HG02943 (cell line): ENCODE data around the gene INPP5J.
"Not testable (repeated sequence)": the region's sequence is repeated elsewhere in the genome, so short reads cannot be mapped to it uniquely, and the experiment has no call there.

Experiments used
- ATAC-seq: cut with Tn5 transposase; IDR thresholded peaks from one replicate; pipeline ENCODE4 v1.9.1; 2021; ENCODE audit warnings: mild to moderate bottlenecking, low read depth, moderate library complexity; ENCODE audit not compliant: unreplicated experiment

The INPP5J gene

DNA sequence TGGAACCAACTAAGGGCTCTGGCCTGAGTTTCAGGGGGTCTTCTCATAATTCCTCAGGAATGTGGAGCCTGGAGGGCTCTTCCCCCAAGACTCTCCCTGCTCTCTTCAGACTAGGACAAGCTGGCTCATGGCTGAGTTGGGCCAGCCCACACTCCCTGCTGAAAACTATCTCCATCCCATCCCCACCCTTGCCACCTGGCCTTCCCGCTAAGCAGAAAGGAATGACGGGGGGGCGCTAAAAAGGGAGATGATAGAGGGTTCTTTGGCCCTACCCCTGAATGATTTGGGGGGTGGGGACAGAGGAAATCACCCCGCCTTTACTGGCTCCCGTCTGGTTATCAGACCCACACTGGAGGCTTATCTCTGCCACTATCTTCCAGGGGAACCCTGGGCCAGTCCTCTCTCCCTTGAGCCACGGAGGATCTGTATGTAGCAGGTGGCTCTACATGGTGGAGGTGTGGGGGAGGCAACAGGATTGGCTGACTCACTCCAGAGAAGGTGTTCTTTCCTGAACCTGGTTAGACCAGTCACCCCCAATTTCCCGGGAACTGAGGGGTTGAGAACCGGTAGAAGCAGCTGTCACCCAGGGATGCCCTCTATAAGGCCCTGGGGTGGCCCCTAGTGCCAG lies 35.9 kb upstream of the INPP5J start:
- ATAC-seq = no peak

DNA sequence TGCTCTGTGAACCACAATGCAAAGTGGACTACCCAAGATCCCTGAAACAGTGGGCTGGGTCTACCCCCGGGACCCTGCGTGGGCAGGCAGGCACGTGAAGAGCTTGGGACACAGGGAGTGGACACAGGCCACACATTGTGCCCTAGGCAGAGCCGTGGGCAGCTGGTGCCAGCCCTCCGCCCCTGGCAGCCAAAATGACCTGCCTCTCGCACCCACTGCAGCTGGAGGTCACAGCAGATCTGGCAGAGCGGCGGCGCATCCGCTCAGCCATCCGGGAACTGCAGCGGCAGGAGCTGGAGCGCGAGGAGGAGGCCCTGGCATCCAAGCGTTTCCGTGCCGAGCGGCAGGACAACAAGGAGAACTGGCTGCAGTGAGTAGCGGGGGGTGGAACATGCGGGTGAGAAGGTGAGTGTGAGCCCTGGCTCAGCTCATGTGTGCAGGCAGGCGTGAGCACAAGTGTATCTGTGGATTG lies 35.0 kb upstream of the INPP5J start:
- ATAC-seq = no peak

DNA sequence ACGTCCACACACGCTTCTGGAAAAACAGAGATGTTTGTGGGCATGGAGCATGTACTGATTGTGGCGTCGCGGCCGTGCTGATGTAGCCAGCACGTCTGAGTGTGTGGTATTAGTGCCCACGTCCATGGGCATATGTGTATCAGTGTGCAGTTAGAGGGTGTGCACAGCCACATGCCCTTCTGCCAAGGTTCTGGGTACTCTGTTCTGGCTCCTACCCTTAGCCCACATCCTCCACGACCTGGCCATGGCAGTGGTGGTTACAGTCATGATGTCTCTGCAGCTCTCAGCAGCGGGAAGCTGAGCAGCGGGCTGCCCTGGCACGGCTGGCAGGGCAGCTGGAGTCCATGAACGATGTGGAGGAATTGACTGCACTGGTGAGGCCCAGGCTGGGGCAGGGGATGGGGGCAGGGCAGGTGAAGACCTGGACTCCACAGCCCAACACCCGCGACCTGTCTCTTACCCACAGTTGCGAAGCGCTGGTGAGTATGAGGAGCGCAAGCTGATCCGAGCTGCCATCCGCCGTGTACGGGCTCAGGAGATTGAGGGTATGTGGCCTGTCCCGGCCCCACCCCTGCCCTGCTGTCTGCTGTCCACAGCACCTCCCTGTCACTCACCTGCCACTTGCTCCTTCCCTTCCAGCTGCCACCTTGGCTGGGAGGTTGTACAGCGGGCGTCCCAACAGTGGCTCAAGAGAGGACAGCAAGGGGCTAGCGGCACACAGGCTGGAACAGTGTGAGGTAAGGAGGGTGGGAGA lies 34.4 kb upstream of the INPP5J start:
- ATAC-seq = no peak

DNA sequence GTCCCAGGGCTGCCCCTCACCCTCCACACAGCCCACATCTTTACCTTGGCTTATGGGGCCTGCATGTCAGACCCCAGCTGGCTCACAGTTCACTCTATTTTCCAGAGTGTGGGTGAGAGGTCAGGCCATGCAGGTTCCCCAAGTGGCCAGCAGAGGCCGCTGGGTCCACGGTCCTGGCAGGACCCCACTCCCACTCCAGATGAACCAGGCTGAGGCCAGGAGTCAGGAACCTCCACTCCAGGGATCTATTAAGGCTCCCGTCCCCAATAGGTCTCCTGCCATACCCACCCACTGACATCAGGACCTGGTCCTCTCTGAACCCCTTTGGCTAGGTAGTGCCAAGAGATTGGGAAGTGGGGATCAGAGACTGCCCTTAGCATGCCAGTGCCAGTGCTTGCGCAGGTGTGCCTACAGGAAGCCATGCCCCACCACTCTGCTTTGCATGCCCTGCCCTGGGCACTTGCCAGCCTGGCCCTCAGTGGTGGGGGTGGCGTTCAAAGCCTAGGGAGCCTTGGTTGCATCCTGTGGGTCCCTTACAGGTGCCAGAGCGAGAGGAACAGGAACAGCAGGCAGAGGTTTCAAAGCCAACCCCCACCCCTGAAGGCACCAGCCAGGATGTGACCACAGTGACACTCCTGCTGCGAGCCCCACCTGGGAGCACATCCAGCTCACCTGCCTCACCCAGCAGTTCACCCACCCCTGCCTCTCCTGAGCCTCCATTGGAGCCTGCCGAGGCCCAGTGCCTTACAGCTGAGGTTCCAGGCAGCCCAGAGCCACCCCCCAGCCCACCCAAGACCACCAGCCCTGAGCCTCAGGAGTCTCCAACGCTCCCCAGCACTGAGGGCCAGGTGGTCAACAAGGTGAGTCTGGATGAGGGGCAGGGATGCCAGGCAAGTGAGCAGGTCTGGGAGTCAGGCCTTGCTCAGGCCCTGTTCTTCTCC lies 33.3 kb upstream of the INPP5J start:
- ATAC-seq = no peak

DNA sequence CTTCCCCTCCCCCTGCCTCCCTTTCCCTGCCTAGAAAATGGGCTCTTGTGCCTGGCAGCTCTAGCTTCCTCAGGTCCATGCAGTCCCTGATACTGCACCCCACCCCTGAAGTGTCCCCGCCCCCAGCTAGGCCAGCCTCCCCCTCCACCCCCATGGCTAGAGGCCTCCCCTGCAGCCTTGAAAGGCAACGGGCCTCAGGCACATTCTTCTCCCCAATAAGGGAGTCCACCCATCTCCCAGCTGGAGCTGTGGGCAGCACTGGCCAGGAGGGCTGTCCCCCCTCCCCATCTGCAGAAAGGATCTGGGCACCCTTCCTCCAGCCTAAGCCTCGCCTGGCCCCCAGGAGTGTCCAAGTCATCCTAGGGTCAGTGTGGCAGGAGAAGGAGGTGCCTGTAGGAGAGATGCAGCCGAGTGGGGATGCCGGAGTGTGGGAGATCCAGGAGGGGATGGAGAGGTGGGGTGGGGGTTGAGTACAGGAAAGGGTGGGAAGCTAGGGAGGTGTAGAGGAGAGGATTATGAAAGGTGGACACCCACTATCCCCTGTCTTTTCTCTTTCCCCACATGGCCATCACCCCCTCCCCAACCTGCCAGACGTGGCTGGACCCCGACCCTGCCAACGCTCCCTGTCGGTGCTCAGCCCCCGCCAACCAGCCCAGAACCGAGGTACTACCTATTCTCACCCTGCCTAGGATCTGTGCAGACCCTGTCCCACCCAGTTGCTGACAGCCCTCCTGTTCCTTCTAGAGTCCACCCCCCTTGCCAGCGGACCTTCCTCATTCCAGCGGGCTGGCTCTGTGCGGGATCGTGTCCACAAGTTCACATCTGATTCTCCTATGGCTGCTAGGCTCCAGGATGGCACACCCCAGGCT lies 32.3 kb upstream of the INPP5J start:
- ATAC-seq = no peak

DNA sequence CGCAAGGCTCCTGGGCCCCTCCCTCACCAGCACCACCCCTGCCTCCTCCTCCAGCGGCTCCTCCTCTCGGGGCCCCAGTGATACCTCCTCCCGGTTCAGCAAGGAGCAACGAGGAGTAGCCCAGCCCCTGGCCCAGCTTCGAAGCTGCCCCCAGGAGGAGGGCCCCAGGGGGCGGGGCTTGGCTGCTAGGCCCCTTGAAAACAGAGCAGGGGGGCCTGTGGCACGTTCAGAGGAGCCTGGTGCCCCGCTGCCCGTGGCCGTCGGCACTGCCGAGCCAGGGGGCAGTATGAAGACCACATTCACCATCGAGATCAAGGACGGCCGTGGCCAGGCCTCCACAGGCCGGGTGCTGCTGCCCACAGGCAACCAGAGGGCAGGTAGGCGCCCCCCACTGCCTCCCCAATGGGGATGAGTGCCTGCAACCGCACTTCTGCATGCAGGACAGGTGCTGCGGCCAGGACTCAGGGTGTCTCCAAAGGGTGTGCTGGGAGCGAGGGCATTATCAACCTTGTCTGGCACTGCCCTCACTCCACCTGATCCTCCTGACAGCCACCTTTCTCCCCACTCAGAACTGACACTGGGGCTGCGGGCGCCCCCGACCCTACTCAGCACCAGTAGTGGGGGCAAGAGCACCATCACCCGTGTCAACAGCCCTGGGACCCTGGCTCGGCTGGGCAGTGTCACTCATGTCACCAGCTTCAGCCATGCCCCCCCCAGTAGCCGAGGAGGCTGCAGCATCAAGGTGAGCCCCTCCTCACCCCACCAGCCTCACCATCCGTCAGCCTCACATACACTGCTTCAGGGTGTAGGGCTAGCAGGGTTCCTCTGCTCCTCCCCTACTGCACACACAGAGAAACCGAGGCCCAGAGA lies 31.4 kb upstream of the INPP5J start:
- no peak for ATAC-seq

DNA sequence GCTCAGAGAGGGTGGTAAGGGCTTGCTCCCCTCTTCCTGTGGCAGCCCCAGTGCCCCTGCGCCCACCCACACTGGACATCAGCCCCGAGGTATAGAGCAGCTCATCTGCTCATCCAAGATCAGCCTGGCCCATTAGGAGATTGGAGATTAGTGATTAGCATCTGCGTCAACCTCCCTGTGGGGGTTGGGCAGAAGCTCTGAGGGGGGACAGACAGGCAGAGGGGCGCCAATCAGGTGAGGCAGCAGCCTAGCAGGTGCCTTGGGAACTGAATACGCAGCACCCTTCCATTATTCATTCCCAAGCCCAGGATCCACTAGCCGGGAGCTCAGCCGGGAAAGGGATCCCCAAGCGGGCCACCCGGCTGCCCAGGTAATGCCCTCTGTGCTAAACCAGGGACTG lies 30.6 kb upstream of the INPP5J start:
- ATAC-seq = no peak

DNA sequence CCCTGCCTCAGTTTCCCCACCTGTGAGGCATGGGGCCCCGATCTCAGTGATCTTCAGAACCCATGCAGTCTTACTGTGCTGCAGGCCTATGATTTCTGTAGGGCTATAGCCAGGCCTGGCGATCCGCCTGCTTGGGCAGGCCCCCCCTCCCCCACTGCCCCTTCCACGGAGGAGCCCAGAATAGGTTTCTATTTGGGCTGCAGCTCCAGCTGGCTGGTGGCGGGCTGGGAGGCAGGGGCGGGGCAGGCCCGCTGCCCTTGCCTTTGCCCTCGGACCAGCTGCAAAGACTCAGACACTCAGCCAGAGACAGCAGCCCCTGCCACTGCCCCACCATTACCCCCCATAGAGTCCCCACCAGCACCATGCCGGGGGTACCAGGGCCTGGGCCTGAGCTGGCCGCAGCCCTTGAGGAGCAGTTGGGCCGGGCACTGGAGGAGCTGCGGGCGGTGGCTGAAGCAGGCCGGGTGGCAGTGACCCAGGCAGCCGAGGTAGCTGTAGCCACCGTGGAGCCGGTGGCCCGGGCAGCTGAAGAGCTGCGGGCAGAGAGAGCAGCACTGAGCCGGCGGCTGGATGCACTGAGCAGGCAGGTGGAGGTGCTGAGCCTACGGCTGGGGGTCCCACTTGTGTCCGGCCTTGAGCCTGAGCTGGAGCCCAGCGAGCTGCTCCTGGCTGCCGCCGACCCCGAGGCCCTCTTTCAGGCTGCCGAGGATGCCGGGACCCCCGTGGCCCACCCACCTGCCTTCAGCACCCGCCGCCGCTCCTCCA lies 29.5 kb upstream of the INPP5J start:
- ATAC-seq = no peak

DNA sequence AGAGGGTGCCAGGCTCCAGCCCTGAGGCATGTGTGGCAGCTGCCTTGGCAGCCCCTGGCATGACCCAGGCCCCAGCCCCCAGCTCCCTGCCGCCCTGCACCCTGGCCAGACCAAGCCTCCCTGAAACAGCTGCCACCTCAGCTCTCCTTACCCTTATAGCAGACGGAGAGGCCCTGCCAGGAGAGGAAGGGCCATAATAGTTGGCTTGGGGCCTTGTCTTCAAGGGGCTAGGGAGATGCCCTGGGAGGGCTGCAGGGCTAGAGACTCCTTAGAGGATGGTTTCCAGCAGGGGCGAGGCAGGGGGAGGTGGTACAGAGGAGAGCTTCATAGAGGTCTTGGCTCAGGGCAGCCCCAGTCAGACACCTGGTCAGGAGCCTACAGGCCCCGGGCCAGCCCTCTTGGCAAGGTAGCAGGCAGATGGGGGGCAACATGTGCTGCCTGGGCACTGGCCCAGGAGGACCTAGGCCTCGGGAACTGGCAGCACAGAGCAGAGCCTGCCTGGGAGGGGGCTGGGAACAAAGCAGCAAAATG lies 28.7 kb upstream of the INPP5J start:
- ATAC-seq = no peak

DNA sequence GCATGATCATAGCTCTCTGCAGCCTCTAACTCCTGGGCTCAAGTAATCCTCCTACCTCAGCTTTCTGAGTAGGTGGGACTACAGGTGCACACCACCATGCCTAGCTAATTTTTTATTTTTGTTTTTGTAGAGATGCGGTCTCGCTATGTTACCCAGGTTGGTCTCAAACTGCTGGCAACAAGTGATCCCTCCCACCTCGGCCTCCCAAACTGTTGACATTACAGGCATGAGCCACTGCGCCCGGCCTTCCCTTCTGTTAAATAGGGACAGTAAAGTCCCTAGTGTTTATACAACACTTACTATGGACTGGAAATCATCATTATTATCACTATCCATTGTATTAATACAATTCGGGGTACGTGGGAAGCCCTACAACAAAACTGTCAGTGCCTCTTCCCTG lies 28.0 kb upstream of the INPP5J start:
- no peak for ATAC-seq

DNA sequence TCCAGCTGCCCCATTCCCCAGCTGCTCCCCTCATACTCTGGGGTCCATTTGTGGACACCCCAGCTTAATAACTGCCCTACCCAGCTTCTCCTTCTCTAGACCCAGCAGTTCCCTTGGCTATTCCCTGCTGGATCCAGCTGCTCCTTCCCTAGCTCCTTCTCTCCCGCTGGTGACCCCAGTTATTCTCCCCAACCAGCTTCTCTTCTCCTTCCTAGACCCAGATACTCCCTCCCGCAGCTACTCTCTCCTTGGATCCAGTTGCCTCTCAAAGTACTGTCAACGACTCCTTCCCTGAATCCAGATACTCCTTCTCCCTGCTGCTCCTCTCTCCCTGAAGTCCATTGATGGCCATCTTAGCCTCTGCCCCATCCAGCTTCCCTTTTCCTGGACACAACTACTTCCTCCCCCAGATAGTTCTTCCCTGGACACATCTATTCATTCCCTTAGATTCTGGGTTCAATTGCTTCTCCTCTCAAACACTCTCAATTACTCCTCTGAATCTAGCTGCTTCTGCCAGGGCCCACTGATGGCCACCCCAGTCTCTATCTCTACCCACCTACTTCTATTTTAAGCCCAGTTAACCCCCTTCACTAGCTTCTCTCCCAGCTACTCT lies 27.0 kb upstream of the INPP5J start:
- no peak for ATAC-seq

DNA sequence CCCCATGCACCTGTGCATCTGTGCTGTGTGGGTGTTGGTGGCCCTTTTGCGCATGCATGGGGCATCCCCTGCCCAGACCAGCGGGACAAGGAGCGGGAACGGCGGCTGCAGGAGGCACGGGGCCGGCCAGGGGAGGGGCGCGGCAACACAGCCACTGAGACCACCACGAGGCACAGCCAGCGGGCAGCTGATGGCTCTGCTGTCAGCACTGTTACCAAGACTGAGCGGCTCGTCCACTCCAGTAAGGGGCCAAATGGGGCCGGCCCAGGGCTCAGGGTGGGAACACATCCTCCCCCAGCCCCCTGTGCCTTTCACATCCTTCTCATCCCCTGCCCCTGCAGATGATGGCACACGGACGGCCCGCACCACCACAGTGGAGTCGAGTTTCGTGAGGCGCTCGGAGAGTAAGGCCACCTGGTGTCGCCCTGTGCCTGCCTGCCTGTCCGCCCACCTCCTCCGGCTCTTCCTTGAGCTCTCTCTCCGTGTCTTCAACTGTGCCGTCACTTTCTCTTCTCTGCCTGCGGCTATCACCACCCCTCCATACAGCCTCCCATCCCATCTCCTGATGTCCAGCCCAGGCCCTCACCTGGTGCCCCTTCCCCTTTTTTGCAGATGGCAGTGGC lies 26.0 kb upstream of the INPP5J start:
- ATAC-seq = no peak

DNA sequence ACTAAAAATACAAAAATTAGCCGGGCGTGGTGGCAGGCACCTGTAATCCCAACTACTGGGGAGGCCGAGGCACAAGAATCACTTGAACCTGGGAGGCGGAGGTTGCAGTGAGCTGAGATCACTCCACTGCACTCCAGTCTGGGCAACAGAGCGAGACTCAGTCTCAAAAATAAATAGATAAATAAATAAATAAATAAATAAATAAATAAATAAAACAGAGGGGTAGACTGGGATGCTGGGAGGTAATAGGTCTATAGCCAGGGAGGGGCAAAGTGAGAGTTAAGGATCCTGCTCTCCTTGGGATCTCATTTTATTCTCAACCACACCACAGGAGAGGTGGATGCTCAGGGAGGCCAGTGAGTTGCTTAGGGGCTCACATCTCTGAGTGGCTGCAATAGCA lies 25.2 kb upstream of the INPP5J start:
- ATAC-seq = not testable (repeated sequence)

DNA sequence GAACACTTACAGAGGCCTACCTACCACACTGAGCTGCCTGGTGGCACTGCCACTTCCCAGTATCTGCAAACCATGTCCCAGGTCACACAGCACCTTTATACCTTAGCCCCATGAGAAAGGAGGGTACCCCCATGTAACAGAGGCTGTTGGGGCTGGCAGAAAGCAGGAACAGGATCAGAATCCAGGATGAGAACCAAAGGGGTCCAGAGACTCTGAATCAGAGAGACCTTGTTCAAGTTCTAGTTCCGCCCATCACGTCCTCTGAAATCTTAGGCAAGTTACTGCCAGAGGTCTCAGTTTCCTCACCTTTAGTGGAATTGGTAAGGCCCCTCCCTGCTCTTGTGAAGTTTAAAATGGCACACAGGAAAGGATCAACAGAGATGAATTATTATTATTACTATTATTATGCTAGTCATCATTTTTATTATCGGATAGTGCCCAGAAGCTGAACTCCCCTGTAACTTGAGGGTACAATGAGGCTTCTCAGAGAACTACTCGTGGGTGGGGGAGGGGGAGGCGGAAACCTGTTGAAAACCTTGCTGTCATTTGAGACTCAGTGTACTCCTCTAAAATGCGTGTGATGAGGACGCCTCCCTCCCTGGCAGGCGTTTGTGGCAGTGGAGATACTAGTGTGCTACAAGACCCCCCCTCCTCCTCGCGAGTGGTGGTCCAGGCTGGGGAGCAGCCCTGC lies 24.7 kb upstream of the INPP5J start:
- no peak for ATAC-seq

DNA sequence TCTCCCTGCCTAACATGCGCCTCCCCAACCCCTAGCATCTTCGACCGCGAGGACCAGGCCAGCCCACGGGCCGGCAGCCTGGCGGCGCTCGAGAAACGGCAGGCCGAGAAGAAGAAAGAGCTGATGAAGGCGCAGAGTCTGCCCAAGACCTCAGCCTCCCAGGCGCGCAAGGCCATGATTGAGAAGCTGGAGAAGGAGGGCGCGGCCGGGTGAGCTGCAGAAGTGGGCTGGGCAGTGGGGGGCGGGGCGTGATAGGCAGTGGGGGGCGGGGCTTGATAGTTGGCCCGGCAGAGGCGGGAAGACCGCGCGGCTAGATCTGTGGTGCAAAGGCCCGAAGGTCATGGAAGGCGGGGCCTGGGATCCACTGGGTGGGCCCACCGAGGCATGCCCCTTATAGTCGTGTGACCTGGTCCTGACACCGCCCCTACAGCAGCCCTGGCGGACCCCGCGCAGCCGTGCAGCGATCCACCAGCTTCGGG lies 24.1 kb upstream of the INPP5J start:
- ATAC-seq = no peak

DNA sequence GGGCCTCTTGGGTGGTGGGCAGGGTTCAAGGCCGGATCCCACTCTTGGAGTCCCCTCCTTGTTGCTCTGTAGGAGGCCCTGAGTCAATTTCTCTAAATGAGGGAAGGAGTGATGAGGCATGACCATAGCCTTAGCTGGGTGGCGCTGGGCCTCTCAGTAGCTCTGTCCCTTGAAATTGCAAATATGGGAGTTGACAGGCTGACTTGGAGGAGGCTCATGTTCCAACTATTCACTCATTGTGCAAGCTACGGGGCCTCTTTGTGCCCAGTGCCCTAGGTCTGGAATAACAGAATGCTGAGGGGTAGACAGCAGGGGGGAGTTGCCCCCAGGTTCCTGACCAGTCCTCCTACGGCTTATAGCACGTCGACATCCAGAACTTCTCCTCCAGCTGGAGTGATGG lies 23.4 kb upstream of the INPP5J start:
- ATAC-seq = no peak
